K562 (cell line): ENCODE results near the gene LAX1. TPM values are rescaled to one million over a fixed set of nuclear protein-coding genes. Genes with fewer than 3 reads are reported as not detected.
A peak's percentile ranks its signal among the peaks of the same experiment; 100 is the strongest.

Experiments
- DPF2 ChIP-seq: fragments of 450-650 bp; IDR thresholded peaks from 2 replicates; pipeline ENCODE4 v1.6.1; 2016
- E2F5 ChIP-seq: sonication (generic); formaldehyde crosslinking; IDR thresholded peaks from 2 replicates; pipeline ENCODE4 v1.8.0; 2022; ENCODE audit warnings: mild to moderate bottlenecking, missing genetic modification reagents
- HMGN3 ChIP-seq: IDR thresholded peaks from 2 replicates; pipeline ENCODE4 v1.6.1; 2011; ENCODE audit warnings: borderline replicate concordance, low read depth, mild to moderate bottlenecking, mixed read lengths, low read length; ENCODE audit not compliant: insufficient read length; ENCODE audit errors: extremely low read depth
- MTA2 ChIP-seq: fragments of 450-650 bp; IDR thresholded peaks from 2 replicates; pipeline ENCODE4 v1.6.1; 2016; ENCODE audit warnings: low read depth
- NCOR1 ChIP-seq: fragments of 450-650 bp; IDR thresholded peaks from 2 replicates; pipeline ENCODE4 v1.6.1; 2016; ENCODE audit warnings: mild to moderate bottlenecking, moderate library complexity
- NFATC3 ChIP-seq: fragments of 450-650 bp; IDR thresholded peaks from 2 replicates; pipeline ENCODE4 v1.6.1; 2017; ENCODE audit warnings: mild to moderate bottlenecking
- SFPQ ChIP-seq: fragments of 200-400 bp; formaldehyde crosslinking; IDR thresholded peaks from 2 replicates; pipeline ENCODE4 v1.6.1; 2017; ENCODE audit warnings: mild to moderate bottlenecking, low read depth, low read length, moderate library complexity
- SP1 ChIP-seq: sonication (generic); formaldehyde crosslinking; IDR thresholded peaks from 2 replicates; pipeline ENCODE4 v1.8.1; 2022; ENCODE audit warnings: mild to moderate bottlenecking, missing genetic modification reagents
- TBL1XR1 ChIP-seq, 2 experiments: IDR thresholded peaks; 2 replicates each; pipeline ENCODE4 v1.6.1; 2012; ENCODE audit warnings: improper control_type of control experiment in 2 of 2, low read length in 2 of 2, mild to moderate bottlenecking in 1 of 2
- ZFX ChIP-seq: sonication (generic); formaldehyde crosslinking; IDR thresholded peaks from 2 replicates; pipeline ENCODE4 v1.8.0; 2022; ENCODE audit warnings: mild to moderate bottlenecking, missing genetic modification reagents, moderate library complexity
- ZNF175 ChIP-seq: fragments of 200-800 bp; sonication (Bioruptor generic); IDR thresholded peaks from 2 replicates; pipeline ENCODE4 v1.6.1; 2016; ENCODE audit warnings: low read depth, mild to moderate bottlenecking, missing genetic modification characterization, missing compliant biosample characterization
- ZNF318 ChIP-seq, 2 experiments: fragments of 450-650 bp; IDR thresholded peaks; 2 replicates each; pipeline ENCODE4 v1.6.1; 2016; ENCODE audit warnings: mild to moderate bottlenecking in 2 of 2, borderline replicate concordance in 1 of 2, low read depth in 1 of 2, moderate library complexity in 1 of 2
- polyA plus RNA-seq, 8 experiments: library from polyadenylated mRNA; depleted of rRNA in 4 of 8; stranded (reverse) in 5 of 8; unstranded in 3 of 8; fragments of >200 nt; fragmentation: Nextera tagmentation in 2 of 8; fragmentation: Illumina TruSeq in 1 of 8; extraction: Ambion mirVana in 2 of 8; extraction: Trizol in 1 of 8; gene quantifications; 2 replicates each; pipeline versions ENCODE4 v1.2.1 to v1.2.3, GENCODE V29; 2011 to 2014; ENCODE audit warnings: inconsistent platforms in 1 of 8, missing spikeins in 1 of 8
- total RNA-seq, 7 experiments: library from RNA; depleted of rRNA in 6 of 7; stranded (reverse); fragments of >200 nt in 6 of 7; fragmentation: Illumina TruSeq in 2 of 7; extraction: Trizol in 2 of 7; gene quantifications; 2 replicates each; pipeline versions ENCODE4 v1.2.1 to v1.2.3, GENCODE V29; 2011 to 2021; ENCODE audit warnings: low replicate concordance in 1 of 7
- TF ChIP-seq, protein P1 (sequence below): fragments of 450-650 bp; formaldehyde crosslinking; IDR thresholded peaks from 2 replicates; pipeline ENCODE4 v1.4.0; 2020; ENCODE audit warnings: mild to moderate bottlenecking, mixed read lengths

Gene LAX1
- total and polyA plus RNA-seq, 9 of the 15 experiments (the other 6 are each of a cell fraction or from before 2014, with no cell fraction given): not detected

DNA sequence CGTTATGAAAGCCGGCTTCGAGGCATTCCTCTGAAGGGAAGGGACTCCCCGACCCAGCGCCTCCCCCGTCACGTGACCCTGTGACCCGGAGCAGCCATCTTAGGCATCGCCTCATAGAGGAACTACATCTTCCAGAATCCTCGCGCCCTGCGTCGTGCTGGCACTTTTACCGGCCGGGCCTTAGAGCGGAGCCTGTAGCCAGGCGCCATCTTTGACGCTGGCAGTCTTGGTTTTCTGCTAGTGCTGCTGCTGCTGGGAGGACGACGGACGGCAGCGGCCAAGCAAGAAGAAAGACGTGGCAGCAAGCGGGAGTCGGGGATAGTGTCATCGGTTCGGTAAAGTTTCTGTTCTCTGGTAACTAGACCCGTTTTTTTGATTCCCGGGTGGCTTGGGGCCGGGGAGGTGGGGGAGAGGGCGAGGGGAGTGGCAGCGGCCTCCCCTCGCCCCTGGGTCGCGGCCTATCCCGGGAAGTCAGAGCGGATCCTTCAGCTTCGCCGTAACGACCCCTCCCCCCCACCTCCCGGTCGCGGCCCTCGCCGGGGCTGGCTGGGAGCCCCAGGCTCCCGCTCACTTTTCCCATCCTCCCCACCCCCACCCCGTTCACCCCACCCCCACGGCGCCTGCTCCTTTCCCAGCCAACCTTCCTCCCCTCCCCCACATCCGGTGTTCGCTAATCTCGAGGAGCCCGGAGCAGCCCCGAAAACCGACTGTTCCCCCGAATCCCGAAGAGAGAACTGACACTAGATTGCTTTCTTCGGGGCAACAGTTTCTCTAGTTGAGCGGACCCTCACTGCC is 30.7 kb downstream of the LAX1 start, which contains the start of the genes ZBED6 and ZC3H11A (continued):
- TF ChIP-seq ZNF318 (IDR thresholded peaks at IDR 0.05; ENCODE audit: borderline replicate concordance in 1 of 2, low read depth in 1 of 2) (no peak), TBL1XR1 (IDR thresholded peaks at IDR 0.05; ENCODE audit: low read length in 2 of 2) (peak; percentile 39 to 64; a peak in 2 of 4 replicates), HMGN3 (no peak), SP1 (CRISPR knock-in tag) (peak; percentile 59; the same call in 1 of the 2 replicates), ZFX (peak; percentile 95), NCOR1 (peak; percentile 13; the same call in 1 of the 2 replicates), E2F5 (no peak), MTA2 (no peak), DPF2 (peak; percentile 64), NFATC3 (no peak), SFPQ (no peak), ZNF175 (CRISPR knock-in tag) (peak; percentile 32; the same call in 1 of the 2 replicates)
- TF ChIP-seq, protein P1, sequence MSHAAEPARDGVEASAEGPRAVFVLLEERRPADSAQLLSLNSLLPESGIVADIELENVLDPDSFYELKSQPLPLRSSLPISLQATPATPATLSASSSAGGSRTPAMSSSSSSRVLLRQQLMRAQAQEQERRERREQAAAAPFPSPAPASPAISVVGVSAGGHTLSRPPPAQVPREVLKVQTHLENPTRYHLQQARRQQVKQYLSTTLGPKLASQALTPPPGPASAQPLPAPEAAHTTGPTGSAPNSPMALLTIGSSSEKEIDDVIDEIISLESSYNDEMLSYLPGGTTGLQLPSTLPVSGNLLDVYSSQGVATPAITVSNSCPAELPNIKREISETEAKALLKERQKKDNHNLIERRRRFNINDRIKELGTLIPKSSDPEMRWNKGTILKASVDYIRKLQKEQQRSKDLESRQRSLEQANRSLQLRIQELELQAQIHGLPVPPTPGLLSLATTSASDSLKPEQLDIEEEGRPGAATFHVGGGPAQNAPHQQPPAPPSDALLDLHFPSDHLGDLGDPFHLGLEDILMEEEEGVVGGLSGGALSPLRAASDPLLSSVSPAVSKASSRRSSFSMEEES: peak; percentile 100
